Neural cell (in vitro differentiated cells): ENCODE data around the gene CYP21A2. TPM values are rescaled to one million over a fixed set of nuclear protein-coding genes. Genes with fewer than 3 reads are reported as not detected.

Source experiments
- H2AFZ ChIP-seq: fragments of 200-600, 300-800 bp; sonication (generic), shearing (Covaris generic); 2 replicates; pipeline ENCODE4 v1.6.0; 2014; ENCODE audit warnings: low read depth, mild to moderate bottlenecking, antibody characterized with exemption, low read length, moderate library complexity
- H3F3A ChIP-seq: fragments of 200-600 bp; shearing (Covaris generic); 2 replicates; pipeline ENCODE4 v1.6.1; 2016; ENCODE audit warnings: mild to moderate bottlenecking, moderate library complexity, mixed read lengths, antibody characterized with exemption, low read length; ENCODE audit not compliant: insufficient read depth, poor library complexity, severe bottlenecking
- H3K27ac ChIP-seq: fragments of 200-600, 300-800 bp; sonication (generic), shearing (Covaris generic); 2 replicates; pipeline ENCODE4 v1.5.1; 2014; ENCODE audit warnings: mild to moderate bottlenecking, low read length, moderate library complexity
- H3K27me3 ChIP-seq: fragments of 300-800, 200-600 bp; sonication (generic), shearing (Covaris generic); 2 replicates; pipeline ENCODE4 v1.6.0; 2014; ENCODE audit warnings: mild to moderate bottlenecking, low read depth, low read length, moderate library complexity; ENCODE audit not compliant: insufficient read depth
- H3K36me3 ChIP-seq: fragments of 300-800, 200-600 bp; sonication (generic), shearing (Covaris generic); 2 replicates; pipeline ENCODE4 v1.5.1; 2014; ENCODE audit warnings: mild to moderate bottlenecking, antibody characterized with exemption, low read length, moderate library complexity; ENCODE audit not compliant: insufficient read depth
- H3K4me2 ChIP-seq: fragments of 300-800, 200-600 bp; sonication (generic), shearing (Covaris generic); 2 replicates; pipeline ENCODE4 v1.6.0; 2014; ENCODE audit warnings: mild to moderate bottlenecking, low read length
- H3K4me3 ChIP-seq: fragments of 300-800, 200-600 bp; sonication (generic), shearing (Covaris generic); 2 replicates; pipeline ENCODE4 v1.5.1; 2014; ENCODE audit warnings: mild to moderate bottlenecking, low read length, moderate library complexity
- H3K79me2 ChIP-seq: fragments of 200-600 bp; shearing (Covaris generic); replicated peaks from 2 replicates; pipeline ENCODE4 v1.6.0; 2014; ENCODE audit warnings: mild to moderate bottlenecking, low read length, moderate library complexity; ENCODE audit not compliant: insufficient read depth
- H3K9ac ChIP-seq: fragments of 300-800, 200-600 bp; sonication (generic), shearing (Covaris generic); 2 replicates; pipeline ENCODE4 v1.6.1; 2016; ENCODE audit warnings: mild to moderate bottlenecking, low read length, mixed read lengths
- H3K9me2 ChIP-seq: fragments of 200-600 bp; shearing (Covaris generic); 2 replicates; pipeline ENCODE4 v1.6.1; 2016; ENCODE audit warnings: mild to moderate bottlenecking, low read length, mixed read lengths; ENCODE audit not compliant: insufficient read depth
- H3K9me3 ChIP-seq: fragments of 200-600, 300-800 bp; sonication (generic), shearing (Covaris generic); 2 replicates; pipeline ENCODE4 v1.6.1; 2016; ENCODE audit warnings: mild to moderate bottlenecking, mixed run types, low read length, moderate library complexity, mixed read lengths
- H4K20me1 ChIP-seq: fragments of 200-600 bp; shearing (Covaris generic); 2 replicates; pipeline ENCODE4 v1.6.1; 2016; ENCODE audit warnings: mild to moderate bottlenecking, mixed run types; ENCODE audit not compliant: insufficient read depth
- EP300 ChIP-seq: fragments of 450-650 bp; conservative IDR thresholded peaks from 2 replicates; pipeline ENCODE4 v1.6.1; 2014; ENCODE audit warnings: antibody characterized with exemption, mild to moderate bottlenecking, moderate library complexity; ENCODE audit not compliant: poor library complexity, severe bottlenecking
- EZH2 ChIP-seq: fragments of 200-600, 300-800 bp; shearing (Covaris generic), sonication (generic); IDR thresholded peaks from 2 replicates; pipeline ENCODE4 v1.6.1; 2014; ENCODE audit warnings: antibody characterized with exemption, low read length, borderline replicate concordance, mild to moderate bottlenecking; ENCODE audit not compliant: insufficient read depth, poor library complexity, severe bottlenecking
- MXI1 ChIP-seq: fragments of 450-650 bp; conservative IDR thresholded peaks from 2 replicates; pipeline ENCODE4 v1.6.1; 2014; ENCODE audit warnings: antibody characterized with exemption, mild to moderate bottlenecking; ENCODE audit not compliant: poor library complexity, severe bottlenecking
- POLR2AphosphoS5 ChIP-seq: IDR thresholded peaks from 2 replicates; pipeline ENCODE4 v1.6.1; 2012
- REST ChIP-seq: IDR thresholded peaks from 2 replicates; pipeline ENCODE4 v1.6.1; 2012; ENCODE audit warnings: borderline replicate concordance
- TAF1 ChIP-seq: IDR thresholded peaks from 2 replicates; pipeline ENCODE4 v1.6.1; 2012; ENCODE audit warnings: low read depth
- polyA plus RNA-seq: library from polyadenylated mRNA; depleted of rRNA; stranded (reverse); fragments of >200 nt; gene quantifications from 2 replicates; pipeline ENCODE4 v1.2.3, GENCODE V29; 2014
- TF ChIP-seq, protein P1 (sequence below): fragments of 450-650 bp; IDR thresholded peaks from 2 replicates; pipeline ENCODE4 v1.5.1; 2014; ENCODE audit warnings: antibody characterized with exemption, mild to moderate bottlenecking, moderate library complexity; ENCODE audit not compliant: poor library complexity, severe bottlenecking

Gene CYP21A2
- polyA plus RNA-seq, 1 donor from 2014 or later, result 1.9 TPM

GRCh38 chr6:32047084-32047478 lies 8.9 kb downstream of the CYP21A2 start:
- H3K9ac ChIP-seq, result no peak overlapping the region
- no peak overlapping the region for H3K27ac ChIP-seq
- H3K9me2 ChIP-seq, result no peaks in the 10 kb centered on the region
- no peak overlapping the region for H2AFZ ChIP-seq
- H3K9me3 ChIP-seq, result no peaks in the 10 kb centered on the region
- H3K36me3 ChIP-seq, result no peaks in the 10 kb centered on the region
- no peaks in the 10 kb centered on the region for H3K27me3 ChIP-seq
- H3K4me3 ChIP-seq, result no peak overlapping the region
- H3K4me2 ChIP-seq, result no peak overlapping the region
- H3F3A ChIP-seq, result no peaks in the 10 kb centered on the region
- H3K79me2 ChIP-seq, result no peaks in the 10 kb centered on the region
- TF ChIP-seq MXI1 (no peak), REST (no peak), EZH2 (no peak), POLR2AphosphoS5 (no peak), EP300 (no peak)
- TF ChIP-seq, protein P1, sequence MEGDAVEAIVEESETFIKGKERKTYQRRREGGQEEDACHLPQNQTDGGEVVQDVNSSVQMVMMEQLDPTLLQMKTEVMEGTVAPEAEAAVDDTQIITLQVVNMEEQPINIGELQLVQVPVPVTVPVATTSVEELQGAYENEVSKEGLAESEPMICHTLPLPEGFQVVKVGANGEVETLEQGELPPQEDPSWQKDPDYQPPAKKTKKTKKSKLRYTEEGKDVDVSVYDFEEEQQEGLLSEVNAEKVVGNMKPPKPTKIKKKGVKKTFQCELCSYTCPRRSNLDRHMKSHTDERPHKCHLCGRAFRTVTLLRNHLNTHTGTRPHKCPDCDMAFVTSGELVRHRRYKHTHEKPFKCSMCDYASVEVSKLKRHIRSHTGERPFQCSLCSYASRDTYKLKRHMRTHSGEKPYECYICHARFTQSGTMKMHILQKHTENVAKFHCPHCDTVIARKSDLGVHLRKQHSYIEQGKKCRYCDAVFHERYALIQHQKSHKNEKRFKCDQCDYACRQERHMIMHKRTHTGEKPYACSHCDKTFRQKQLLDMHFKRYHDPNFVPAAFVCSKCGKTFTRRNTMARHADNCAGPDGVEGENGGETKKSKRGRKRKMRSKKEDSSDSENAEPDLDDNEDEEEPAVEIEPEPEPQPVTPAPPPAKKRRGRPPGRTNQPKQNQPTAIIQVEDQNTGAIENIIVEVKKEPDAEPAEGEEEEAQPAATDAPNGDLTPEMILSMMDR, result no peak
- H4K20me1 ChIP-seq, result no peaks in the 10 kb centered on the region

GRCh38 chr6:32047539-32047854 lies 9.3 kb downstream of the CYP21A2 start:
- H3K27me3 ChIP-seq, result no peaks in the 10 kb centered on the region
- no peaks in the 10 kb centered on the region for H4K20me1 ChIP-seq
- H3K79me2 ChIP-seq, result no peaks in the 10 kb centered on the region
- H3F3A ChIP-seq, result no peaks in the 10 kb centered on the region
- H3K9me3 ChIP-seq, result no peaks in the 10 kb centered on the region
- no peak overlapping the region for H2AFZ ChIP-seq
- no peak overlapping the region for H3K27ac ChIP-seq
- H3K9me2 ChIP-seq, result no peaks in the 10 kb centered on the region
- no peak overlapping the region for H3K4me3 ChIP-seq
- H3K36me3 ChIP-seq, result no peaks in the 10 kb centered on the region
- H3K9ac ChIP-seq, result no peak overlapping the region
- no peak overlapping the region for H3K4me2 ChIP-seq
- TF ChIP-seq EZH2 (no peak), TAF1 (no peak), POLR2AphosphoS5 (no peak), EP300 (no peak), REST (no peak)
